ENCODE measurements around the gene RSPO4. TPM values are rescaled to one million over a fixed set of nuclear protein-coding genes. Genes with fewer than 3 reads are reported as not detected.

RSPO4 gene
- total RNA-seq, 2 donors from 2014 or later = 0.12 TPM; not detected in 1

- Mint-ChIP-seq H3K36me3 (ENCODE audit: insufficient read depth in 2 of 2) (no peaks in the 10 kb centered on the region), H3K4me3 (no peak overlapping the region)
- ATAC-seq (replicated peaks in 1 of 2) = no peak
Observed at GRCh38 chr20:939606-940005, 62.5 kb downstream of the RSPO4 start.

GRCh38 chr20:934186-934840 lies 67.8 kb downstream of the RSPO4 start:
- peaks cover 3 to 8% of the 10 kb centered on the region in 2 donors for H3K36me3 Mint-ChIP-seq (ENCODE audit: insufficient read depth in 2 of 2)
- H3K27ac Mint-ChIP-seq = no peak overlapping the region
- DNase-seq (no peak), ATAC-seq (replicated peaks in 1 of 2) (no peak)
- no peaks in the 10 kb centered on the region for H3K27me3 Mint-ChIP-seq (ENCODE audit: low read depth)
- no peaks in the 10 kb centered on the region for H3K4me1 Mint-ChIP-seq (ENCODE audit: low read depth)
- peaks cover 3 to 8% of the 10 kb centered on the region in 2 donors for H3K9me3 Mint-ChIP-seq
- H3K4me3 Mint-ChIP-seq = no peak overlapping the region

More at GRCh38 chr20:939606-940005, 62.5 kb downstream of the RSPO4 start:
- Mint-ChIP-seq H3K9me3 (no peaks in the 10 kb centered on the region), H3K27ac (no peak overlapping the region), H3K4me1 (ENCODE audit: low read depth) (no peaks in the 10 kb centered on the region), H3K27me3 (ENCODE audit: low read depth) (no peaks in the 10 kb centered on the region)
- no peak for DNase-seq

- Mint-ChIP-seq H3K9me3 (peaks cover 3 to 8% of the 10 kb centered on the region in 2 donors), H3K4me1 (ENCODE audit: low read depth) (no peaks in the 10 kb centered on the region), H3K27me3 (ENCODE audit: low read depth) (no peaks in the 10 kb centered on the region), H3K4me3 (no peak overlapping the region), H3K36me3 (ENCODE audit: insufficient read depth in 2 of 2) (peaks cover 3 to 8% of the 10 kb centered on the region in 2 donors), H3K27ac (no peak overlapping the region)
- no peak for ATAC-seq (replicated peaks in 1 of 2)
- DNase-seq = no peak
Observed at GRCh38 chr20:933029-933428, 69.1 kb downstream of the RSPO4 start.

- no peaks in the 10 kb centered on the region for H3K4me1 Mint-ChIP-seq (ENCODE audit: low read depth)
- H3K36me3 Mint-ChIP-seq (ENCODE audit: insufficient read depth in 2 of 2) = peaks cover 3 to 8% of the 10 kb centered on the region in 2 donors
- H3K27ac Mint-ChIP-seq = no peak overlapping the region
- peaks cover 3 to 8% of the 10 kb centered on the region in 2 donors for H3K9me3 Mint-ChIP-seq
- no peak for DNase-seq
- no peak for ATAC-seq (replicated peaks in 1 of 2)
- H3K27me3 Mint-ChIP-seq (ENCODE audit: low read depth) = peaks cover 8% of the 10 kb centered on the region
- no peak overlapping the region for H3K4me3 Mint-ChIP-seq
Observed at GRCh38 chr20:931401-931800, 70.7 kb downstream of the RSPO4 start.

- ATAC-seq (replicated peaks in 1 of 2) (no peak), DNase-seq (no peak)
- Mint-ChIP-seq H3K27ac (no peak overlapping the region), H3K4me3 (no peak overlapping the region), H3K36me3 (ENCODE audit: insufficient read depth in 2 of 2) (peaks cover 3 to 6% of the 10 kb centered on the region in 2 donors), H3K9me3 (peaks cover 3 to 6% of the 10 kb centered on the region in 2 donors), H3K4me1 (ENCODE audit: low read depth) (no peaks in the 10 kb centered on the region), H3K27me3 (ENCODE audit: low read depth) (peaks cover 16% of the 10 kb centered on the region)
Observed at GRCh38 chr20:926670-927069, 75.4 kb downstream of the RSPO4 start.

GRCh38 chr20:925516-925915 lies 76.6 kb downstream of the RSPO4 start:
- no peak for DNase-seq
- Mint-ChIP-seq H3K27ac (no peak overlapping the region), H3K36me3 (ENCODE audit: insufficient read depth in 2 of 2) (peaks cover 0 to under 1% of the 10 kb centered on the region in 2 donors), H3K4me3 (no peak overlapping the region), H3K27me3 (ENCODE audit: low read depth) (peaks cover 16% of the 10 kb centered on the region), H3K4me1 (ENCODE audit: low read depth) (no peaks in the 10 kb centered on the region), H3K9me3 (no peaks in the 10 kb centered on the region)
- no peak for ATAC-seq (replicated peaks in 1 of 2)

- DNase-seq (no peak), ATAC-seq (replicated peaks in 1 of 2) (no peak)
- Mint-ChIP-seq H3K27me3 (ENCODE audit: low read depth) (peaks cover 16% of the 10 kb centered on the region), H3K27ac (no peak overlapping the region), H3K4me3 (no peak overlapping the region), H3K4me1 (ENCODE audit: low read depth) (no peaks in the 10 kb centered on the region), H3K9me3 (no peaks in the 10 kb centered on the region), H3K36me3 (ENCODE audit: insufficient read depth in 2 of 2) (no peaks in the 10 kb centered on the region)
Observed at GRCh38 chr20:924639-925038, 77.5 kb downstream of the RSPO4 start.

GRCh38 chr20:922781-923180 lies 79.3 kb downstream of the RSPO4 start:
- Mint-ChIP-seq H3K4me1 (ENCODE audit: low read depth) (no peaks in the 10 kb centered on the region), H3K4me3 (no peak overlapping the region), H3K27me3 (ENCODE audit: low read depth) (peaks cover 14% of the 10 kb centered on the region), H3K9me3 (no peaks in the 10 kb centered on the region), H3K36me3 (ENCODE audit: insufficient read depth in 2 of 2) (no peaks in the 10 kb centered on the region), H3K27ac (no peak overlapping the region)
- DNase-seq = no peak
- ATAC-seq (replicated peaks in 1 of 2) = no peak

GRCh38 chr20:921068-921467 lies 81.0 kb downstream of the RSPO4 start:
- H3K4me1 Mint-ChIP-seq (ENCODE audit: low read depth) = no peaks in the 10 kb centered on the region
- H3K27ac Mint-ChIP-seq = no peak overlapping the region
- no peaks in the 10 kb centered on the region for H3K9me3 Mint-ChIP-seq
- ATAC-seq (replicated peaks in 1 of 2) = no peak
- peaks cover 7% of the 10 kb centered on the region for H3K27me3 Mint-ChIP-seq (ENCODE audit: low read depth)
- no peaks in the 10 kb centered on the region for H3K36me3 Mint-ChIP-seq (ENCODE audit: insufficient read depth in 2 of 2)
- no peak overlapping the region for H3K4me3 Mint-ChIP-seq
- DNase-seq = no peak

- DNase-seq = no peak
- H3K4me1 Mint-ChIP-seq (ENCODE audit: low read depth) = no peaks in the 10 kb centered on the region
- no peaks in the 10 kb centered on the region for H3K9me3 Mint-ChIP-seq
- ATAC-seq (replicated peaks in 1 of 2) = no peak
- no peak overlapping the region for H3K27ac Mint-ChIP-seq
- no peaks in the 10 kb centered on the region for H3K27me3 Mint-ChIP-seq (ENCODE audit: low read depth)
- H3K36me3 Mint-ChIP-seq (ENCODE audit: insufficient read depth in 2 of 2) = no peaks in the 10 kb centered on the region
- no peak overlapping the region for H3K4me3 Mint-ChIP-seq
Observed at GRCh38 chr20:920311-920710, 81.8 kb downstream of the RSPO4 start.

GRCh38 chr20:919491-919916 lies 82.6 kb downstream of the RSPO4 start:
- H3K27me3 Mint-ChIP-seq (ENCODE audit: low read depth) = no peaks in the 10 kb centered on the region
- no peak overlapping the region for H3K4me3 Mint-ChIP-seq
- no peak for DNase-seq
- no peaks in the 10 kb centered on the region for H3K4me1 Mint-ChIP-seq (ENCODE audit: low read depth)
- no peak overlapping the region for H3K27ac Mint-ChIP-seq
- no peaks in the 10 kb centered on the region for H3K9me3 Mint-ChIP-seq
- ATAC-seq (replicated peaks in 1 of 2) = no peak
- H3K36me3 Mint-ChIP-seq (ENCODE audit: insufficient read depth in 2 of 2) = no peaks in the 10 kb centered on the region

- Mint-ChIP-seq H3K4me3 (no peak overlapping the region), H3K36me3 (ENCODE audit: insufficient read depth in 2 of 2) (no peaks in the 10 kb centered on the region), H3K27ac (no peak overlapping the region), H3K4me1 (ENCODE audit: low read depth) (no peaks in the 10 kb centered on the region), H3K9me3 (no peaks in the 10 kb centered on the region), H3K27me3 (ENCODE audit: low read depth) (no peaks in the 10 kb centered on the region)
- DNase-seq (no peak), ATAC-seq (replicated peaks in 1 of 2) (no peak)
Observed at GRCh38 chr20:917416-917815, 84.7 kb downstream of the RSPO4 start.

- ATAC-seq (replicated peaks in 1 of 2) = no peak
- no peak overlapping the region for H3K27ac Mint-ChIP-seq
- DNase-seq = no peak
- H3K9me3 Mint-ChIP-seq = no peaks in the 10 kb centered on the region
- no peaks in the 10 kb centered on the region for H3K27me3 Mint-ChIP-seq (ENCODE audit: low read depth)
- H3K36me3 Mint-ChIP-seq (ENCODE audit: insufficient read depth in 2 of 2) = no peaks in the 10 kb centered on the region
- no peaks in the 10 kb centered on the region for H3K4me1 Mint-ChIP-seq (ENCODE audit: low read depth)
- no peak overlapping the region for H3K4me3 Mint-ChIP-seq
Observed at GRCh38 chr20:916825-917224, 85.3 kb downstream of the RSPO4 start.

GRCh38 chr20:916125-916799 lies 85.8 kb downstream of the RSPO4 start, which contains the start of gene ANGPT4:
Gene ANGPT4 (minus strand): TSS chr20:916334. CDS start chr20:916214, 120 bp downstream.
- ATAC-seq (replicated peaks in 1 of 2) (no peak), DNase-seq (no peak)
- no peaks in the 10 kb centered on the region for H3K4me1 Mint-ChIP-seq (ENCODE audit: low read depth)
- no peaks in the 10 kb centered on the region for H3K9me3 Mint-ChIP-seq
- H3K27ac Mint-ChIP-seq = no peak within 1 kb of the TSS
- H3K36me3 Mint-ChIP-seq (ENCODE audit: insufficient read depth in 2 of 2) = no peaks in the 10 kb centered on the region
- no peak within 1 kb of the TSS for H3K4me3 Mint-ChIP-seq
- peaks cover 5% of the 10 kb centered on the region for H3K27me3 Mint-ChIP-seq (ENCODE audit: low read depth)
